ENCODE data around the gene WDFY2.

Gene WDFY2

GRCh38 chr13:51804295-51805172 lies 220.3 kb downstream of the WDFY2 start:
- H3K27ac ChIP-seq = peak overlapping the region; percentile 92
- no peaks in the 10 kb centered on the region for H3K36me3 ChIP-seq (replicated peaks)
- no peak for TF ChIP-seq CTCF (IDR thresholded peaks at IDR 0.05; ENCODE audit: low read depth, low read length, missing control alignments)
- no peak for DNase-seq
- in situ Hi-C loops (cut with HindIII; ENCODE audit: low pct_ligation_motif_present, low sequenced_read_pairs) = no loop called here
- peak overlapping the region; percentile 74 for H3K4me3 ChIP-seq (ENCODE audit: low read depth, low read length)
- H3K27me3 ChIP-seq (replicated peaks) = no peaks in the 10 kb centered on the region

- Histone ChIP-seq H3K27ac (no peak overlapping the region), H3K27me3 (replicated peaks) (no peaks in the 10 kb centered on the region), H3K36me3 (replicated peaks) (no peaks in the 10 kb centered on the region), H3K4me3 (ENCODE audit: low read depth, low read length) (no peak overlapping the region)
- in situ Hi-C loops (cut with HindIII; ENCODE audit: low pct_ligation_motif_present, low sequenced_read_pairs) = no loop called here
- DNase-seq = no peak
- no peak for TF ChIP-seq CTCF (IDR thresholded peaks at IDR 0.05; ENCODE audit: low read depth, low read length, missing control alignments)
These were observed 221.1 kb downstream of the WDFY2 start for GRCh38 chr13:51805313-51805712.

- Histone ChIP-seq H3K27ac (no peak overlapping the region), H3K4me3 (ENCODE audit: low read depth, low read length) (no peak overlapping the region)
These were observed 221.7 kb downstream of the WDFY2 start for GRCh38 chr13:51805925-51806324.

GRCh38 chr13:51806566-51806965 lies 222.3 kb downstream of the WDFY2 start:
- DNase-seq = peak; percentile 28
- H3K36me3 ChIP-seq (replicated peaks) = no peaks in the 10 kb centered on the region
- no peaks in the 10 kb centered on the region for H3K27me3 ChIP-seq (replicated peaks)
- TF ChIP-seq CTCF (IDR thresholded peaks at IDR 0.05; ENCODE audit: low read depth, low read length, missing control alignments) = no peak
- H3K4me3 ChIP-seq (ENCODE audit: low read depth, low read length) = no peak overlapping the region
- no peak overlapping the region for H3K27ac ChIP-seq
- in situ Hi-C loops (cut with HindIII; ENCODE audit: low pct_ligation_motif_present, low sequenced_read_pairs) = no loop called here

More at GRCh38 chr13:51805925-51806324, 221.7 kb downstream of the WDFY2 start:
- DNase-seq = no peak
- no peaks in the 10 kb centered on the region for H3K27me3 ChIP-seq (replicated peaks)
- in situ Hi-C loops (cut with HindIII; ENCODE audit: low pct_ligation_motif_present, low sequenced_read_pairs) = no loop called here
- no peaks in the 10 kb centered on the region for H3K36me3 ChIP-seq (replicated peaks)
- TF ChIP-seq CTCF (IDR thresholded peaks at IDR 0.05; ENCODE audit: low read depth, low read length, missing control alignments) = no peak

- Histone ChIP-seq H3K27ac (no peak overlapping the region), H3K4me3 (ENCODE audit: low read depth, low read length) (no peak overlapping the region), H3K27me3 (replicated peaks) (no peaks in the 10 kb centered on the region), H3K36me3 (replicated peaks) (no peaks in the 10 kb centered on the region)
- no peak for TF ChIP-seq CTCF (IDR thresholded peaks at IDR 0.05; ENCODE audit: low read depth, low read length, missing control alignments)
- in situ Hi-C loops (cut with HindIII; ENCODE audit: low pct_ligation_motif_present, low sequenced_read_pairs) = no loop called here
- no peak for DNase-seq
These were observed 222.8 kb downstream of the WDFY2 start for GRCh38 chr13:51807041-51807440.
